ENCODE measurements around the gene IFT81. TPM values are rescaled to one million over a fixed set of nuclear protein-coding genes. Genes with fewer than 3 reads are reported as not detected.

The IFT81 gene
- total and polyA plus RNA-seq, 2 donors (not counting 3 experiments of a cell fraction or from before 2014, with no cell fraction given): 2.4 to 9.8 TPM

DNA sequence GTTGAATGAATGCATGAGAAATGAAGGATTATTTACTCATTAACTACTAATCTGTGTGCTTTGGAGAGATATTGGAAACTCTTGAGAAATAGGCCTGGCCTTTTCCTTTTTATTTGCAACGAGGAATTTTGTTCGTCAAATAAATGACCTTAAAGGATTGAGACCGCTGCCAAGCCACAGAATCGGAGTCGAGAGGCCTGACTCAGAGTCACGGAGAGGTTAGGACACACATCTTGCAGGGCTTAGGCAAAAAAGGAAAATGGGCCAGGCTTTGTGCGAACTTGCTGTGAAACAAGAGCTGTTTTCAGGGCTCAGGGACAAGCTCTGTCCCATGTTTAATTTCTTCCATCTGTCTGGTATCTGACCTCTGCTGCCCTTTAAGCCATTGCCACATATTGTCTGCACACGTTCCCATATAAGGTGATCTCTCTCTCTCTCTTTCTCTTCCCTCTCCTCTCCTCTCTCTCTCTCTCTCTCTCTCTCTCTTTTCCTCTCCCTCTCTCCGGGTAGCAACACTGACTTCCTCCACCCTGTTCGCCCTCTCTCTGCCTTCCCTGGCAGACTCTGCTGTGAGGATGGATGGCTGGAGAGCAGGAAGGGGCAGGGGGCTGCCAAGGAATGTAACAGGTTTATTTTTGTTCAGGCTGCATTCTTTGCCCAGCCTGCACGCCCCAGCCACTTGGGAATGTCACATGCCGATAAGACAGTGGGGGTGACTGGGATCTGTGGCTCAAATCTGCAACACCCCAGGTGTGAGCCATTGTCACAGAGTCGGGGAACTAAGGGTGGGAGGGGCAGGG is 14.9 kb upstream of the IFT81 start:
- Histone ChIP-seq H4K20me1 (replicated peaks; ENCODE audit: control insufficient read depth, extremely low read depth, insufficient read depth, low read length) (no peaks in the 10 kb centered on the region), H3K27ac (ENCODE audit: insufficient read depth, low read depth, low read length) (no peak overlapping the region), H3K4me2 (ENCODE audit: insufficient read depth, low read length) (no peak overlapping the region), H3K79me2 (ENCODE audit: control insufficient read depth, insufficient read depth, low read length) (no peaks in the 10 kb centered on the region), H3K4me1 (ENCODE audit: control insufficient read depth, extremely low read depth, insufficient read depth, low read length) (peaks cover 15% of the 10 kb centered on the region), H3K36me3 (ENCODE audit: control insufficient read depth in 2 of 2, extremely low read depth in 1 of 2, insufficient read depth in 2 of 2, low read length in 2 of 2) (no peaks in the 10 kb centered on the region), H2AFZ (ENCODE audit: low read depth, low read length) (peak overlapping the region; percentile 81), H3K9ac (replicated peaks; ENCODE audit: extremely low read depth, insufficient read depth, low read length) (no peak overlapping the region), H3K9me1 (replicated peaks; ENCODE audit: control insufficient read depth, extremely low read depth, insufficient read depth, low read length) (no peaks in the 10 kb centered on the region), H3K27me3 (ENCODE audit: control insufficient read depth in 2 of 2, insufficient read depth in 2 of 2, low read length in 2 of 2) (no peaks in the 10 kb centered on the region), H3K4me3 (replicated peaks in 1 of 3; ENCODE audit: insufficient read depth in 1 of 3, low read depth in 1 of 3, low read length in 3 of 3) (no peak overlapping the region), H3K9me3 (replicated peaks; ENCODE audit: control insufficient read depth, insufficient read depth, low read length) (no peaks in the 10 kb centered on the region)
- no TSS peak for BruUV-seq (replicated peaks)
- ChIA-PET CTCF (no interaction called here), POLR2A (no interaction called here)
- intact Hi-C loops (cut with micrococcal nuclease): no loop called here
- dilution Hi-C loops (cut with MboI; ENCODE audit: extremely low pct_ligation_motif_present, low sequenced_read_pairs): no loop called here
- TF ChIP-seq FOS (IDR thresholded peaks at IDR 0.05; ENCODE audit: borderline replicate concordance, insufficient read depth, low read length): no peak
- TF ChIP-seq, protein P1, sequence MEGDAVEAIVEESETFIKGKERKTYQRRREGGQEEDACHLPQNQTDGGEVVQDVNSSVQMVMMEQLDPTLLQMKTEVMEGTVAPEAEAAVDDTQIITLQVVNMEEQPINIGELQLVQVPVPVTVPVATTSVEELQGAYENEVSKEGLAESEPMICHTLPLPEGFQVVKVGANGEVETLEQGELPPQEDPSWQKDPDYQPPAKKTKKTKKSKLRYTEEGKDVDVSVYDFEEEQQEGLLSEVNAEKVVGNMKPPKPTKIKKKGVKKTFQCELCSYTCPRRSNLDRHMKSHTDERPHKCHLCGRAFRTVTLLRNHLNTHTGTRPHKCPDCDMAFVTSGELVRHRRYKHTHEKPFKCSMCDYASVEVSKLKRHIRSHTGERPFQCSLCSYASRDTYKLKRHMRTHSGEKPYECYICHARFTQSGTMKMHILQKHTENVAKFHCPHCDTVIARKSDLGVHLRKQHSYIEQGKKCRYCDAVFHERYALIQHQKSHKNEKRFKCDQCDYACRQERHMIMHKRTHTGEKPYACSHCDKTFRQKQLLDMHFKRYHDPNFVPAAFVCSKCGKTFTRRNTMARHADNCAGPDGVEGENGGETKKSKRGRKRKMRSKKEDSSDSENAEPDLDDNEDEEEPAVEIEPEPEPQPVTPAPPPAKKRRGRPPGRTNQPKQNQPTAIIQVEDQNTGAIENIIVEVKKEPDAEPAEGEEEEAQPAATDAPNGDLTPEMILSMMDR (IDR thresholded peaks at IDR 0.05; ENCODE audit: extremely low read depth in 1 of 2, insufficient read depth in 1 of 2, low read depth in 1 of 2, low read length in 2 of 2): no peak
- no peak for TF ChIP-seq EZH2 (IDR thresholded peaks at IDR 0.05; ENCODE audit: borderline replicate concordance, low read depth, low read length, severe bottlenecking)
- no peak for TF ChIP-seq POLR2AphosphoS5 (IDR thresholded peaks at IDR 0.05; ENCODE audit: insufficient read depth, low read depth, low read length)
- no peak for TF ChIP-seq GATA2 (IDR thresholded peaks at IDR 0.05; ENCODE audit: insufficient read depth, insufficient read length, low read depth, low read length)
- FAIRE-seq: peak; percentile 77
- peak; percentile 81 for DNase-seq (ENCODE audit: low read depth, low spot score)

Data from endothelial cell of umbilical vein (primary cell).